Measurements from ENCODE around the gene PPHLN1.
"Not testable (repeated sequence)": the region's sequence is repeated elsewhere in the genome, so short reads cannot be mapped to it uniquely, and the experiment has no call there.

The PPHLN1 gene

DNA sequence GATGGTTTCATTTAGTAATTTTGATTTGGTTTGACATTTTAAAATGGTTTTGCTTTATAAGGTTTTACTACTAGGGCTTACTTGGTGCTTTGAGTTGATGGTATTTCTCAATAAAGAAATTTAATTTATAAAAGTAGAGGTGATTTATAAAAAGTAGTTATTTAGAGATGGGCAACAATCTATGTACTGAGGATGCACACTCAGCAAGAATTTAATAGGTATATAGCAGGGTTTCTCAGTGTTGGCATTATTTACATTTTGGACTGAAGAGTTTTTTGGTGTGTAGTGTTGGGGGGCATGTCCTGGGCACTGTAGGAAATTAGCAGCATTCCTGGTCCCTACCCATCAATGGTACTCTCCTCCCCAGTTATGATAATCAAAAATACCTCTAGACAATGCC, 47.7 kb downstream of the PPHLN1 start:
- DNase-seq, result no peak
- no peaks in the 10 kb centered on the region; the same call in 1 of the 2 replicates for H3K36me3 ChIP-seq
- H3K4me3 ChIP-seq (ENCODE audit: low read depth, low read length), result no peak overlapping the region

DNA sequence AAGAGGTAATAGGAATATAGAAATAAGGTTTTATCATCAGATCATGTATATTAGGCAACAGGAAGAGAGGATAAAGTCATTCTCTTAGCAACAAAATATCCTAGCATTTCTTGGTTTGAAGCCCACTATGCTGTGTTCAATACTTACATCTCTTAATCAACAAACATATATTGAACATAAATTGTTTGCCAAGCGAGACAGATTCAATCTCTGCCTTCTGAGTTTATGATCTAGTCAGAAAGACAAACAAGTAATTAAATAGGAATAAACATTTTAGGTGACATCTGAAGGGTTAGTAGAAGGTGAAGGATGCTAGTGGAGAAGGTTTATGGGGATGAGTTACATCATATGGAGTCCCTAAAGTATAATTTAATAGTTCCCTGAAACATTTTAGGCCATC, 54.8 kb downstream of the PPHLN1 start:
- DNase-seq, result no peak
- no peaks in the 10 kb centered on the region; the same call in 1 of the 2 replicates for H3K36me3 ChIP-seq
- H3K9me3 ChIP-seq (ENCODE audit: severe bottlenecking), result no peaks in the 10 kb centered on the region
- TF ChIP-seq, protein P1, sequence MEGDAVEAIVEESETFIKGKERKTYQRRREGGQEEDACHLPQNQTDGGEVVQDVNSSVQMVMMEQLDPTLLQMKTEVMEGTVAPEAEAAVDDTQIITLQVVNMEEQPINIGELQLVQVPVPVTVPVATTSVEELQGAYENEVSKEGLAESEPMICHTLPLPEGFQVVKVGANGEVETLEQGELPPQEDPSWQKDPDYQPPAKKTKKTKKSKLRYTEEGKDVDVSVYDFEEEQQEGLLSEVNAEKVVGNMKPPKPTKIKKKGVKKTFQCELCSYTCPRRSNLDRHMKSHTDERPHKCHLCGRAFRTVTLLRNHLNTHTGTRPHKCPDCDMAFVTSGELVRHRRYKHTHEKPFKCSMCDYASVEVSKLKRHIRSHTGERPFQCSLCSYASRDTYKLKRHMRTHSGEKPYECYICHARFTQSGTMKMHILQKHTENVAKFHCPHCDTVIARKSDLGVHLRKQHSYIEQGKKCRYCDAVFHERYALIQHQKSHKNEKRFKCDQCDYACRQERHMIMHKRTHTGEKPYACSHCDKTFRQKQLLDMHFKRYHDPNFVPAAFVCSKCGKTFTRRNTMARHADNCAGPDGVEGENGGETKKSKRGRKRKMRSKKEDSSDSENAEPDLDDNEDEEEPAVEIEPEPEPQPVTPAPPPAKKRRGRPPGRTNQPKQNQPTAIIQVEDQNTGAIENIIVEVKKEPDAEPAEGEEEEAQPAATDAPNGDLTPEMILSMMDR (IDR thresholded peaks at IDR 0.05; ENCODE audit: low read depth, low read length), result no peak
- no peak overlapping the region for H3K27ac ChIP-seq
- H3K27me3 ChIP-seq (ENCODE audit: insufficient read depth, low read depth, severe bottlenecking), result no peaks in the 10 kb centered on the region
- H3K4me3 ChIP-seq (ENCODE audit: low read depth, low read length), result no peak overlapping the region

More for the DNA sequence above, 47.7 kb downstream of the PPHLN1 start:
- TF ChIP-seq, protein P1 (IDR thresholded peaks at IDR 0.05; ENCODE audit: low read depth, low read length), result no peak
- Histone ChIP-seq H3K9me3 (ENCODE audit: severe bottlenecking) (no peaks in the 10 kb centered on the region), H3K27ac (no peak overlapping the region), H3K27me3 (ENCODE audit: insufficient read depth, low read depth, severe bottlenecking) (no peaks in the 10 kb centered on the region)

DNA sequence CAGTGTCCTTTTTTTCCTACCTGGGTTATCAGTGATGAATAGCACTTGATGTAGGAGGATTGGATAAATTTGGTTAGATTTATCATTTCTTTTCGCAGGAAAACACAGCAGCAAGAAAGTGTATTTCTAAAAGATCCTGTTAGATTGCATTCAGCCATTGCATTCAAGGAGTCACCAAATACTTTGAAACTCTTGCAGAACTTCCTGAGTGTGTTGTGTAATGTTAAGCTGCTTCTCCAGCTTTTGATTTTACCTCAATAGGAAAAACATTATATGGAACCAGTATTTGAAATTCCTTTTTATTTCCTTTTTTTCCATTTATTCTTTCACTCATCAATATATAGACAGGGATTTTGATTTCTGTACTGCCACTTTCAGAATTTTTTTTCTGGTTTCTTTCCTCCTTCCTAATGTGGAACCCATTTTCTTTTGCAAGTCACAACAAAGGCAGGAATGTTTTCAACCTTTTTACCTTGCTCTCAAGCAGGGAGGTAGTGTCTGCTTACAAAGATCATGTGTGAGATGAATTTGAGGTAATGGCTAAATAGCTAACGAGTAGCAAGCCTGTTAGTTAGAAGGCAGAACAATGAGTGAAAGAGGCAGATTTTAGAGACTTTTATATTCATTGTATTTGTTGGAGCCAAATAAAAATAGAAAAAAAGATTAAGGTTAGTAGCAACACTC, 56.2 kb downstream of the PPHLN1 start:
- H3K27ac ChIP-seq, result no peak overlapping the region
- TF ChIP-seq, protein P1 (IDR thresholded peaks at IDR 0.05; ENCODE audit: low read depth, low read length), result no peak
- no peak overlapping the region for H3K4me3 ChIP-seq (ENCODE audit: low read depth, low read length)
- H3K9me3 ChIP-seq (ENCODE audit: severe bottlenecking), result no peaks in the 10 kb centered on the region
- no peaks in the 10 kb centered on the region for H3K27me3 ChIP-seq (ENCODE audit: insufficient read depth, low read depth, severe bottlenecking)
- no peak for DNase-seq
- H3K36me3 ChIP-seq, result no peaks in the 10 kb centered on the region

DNA sequence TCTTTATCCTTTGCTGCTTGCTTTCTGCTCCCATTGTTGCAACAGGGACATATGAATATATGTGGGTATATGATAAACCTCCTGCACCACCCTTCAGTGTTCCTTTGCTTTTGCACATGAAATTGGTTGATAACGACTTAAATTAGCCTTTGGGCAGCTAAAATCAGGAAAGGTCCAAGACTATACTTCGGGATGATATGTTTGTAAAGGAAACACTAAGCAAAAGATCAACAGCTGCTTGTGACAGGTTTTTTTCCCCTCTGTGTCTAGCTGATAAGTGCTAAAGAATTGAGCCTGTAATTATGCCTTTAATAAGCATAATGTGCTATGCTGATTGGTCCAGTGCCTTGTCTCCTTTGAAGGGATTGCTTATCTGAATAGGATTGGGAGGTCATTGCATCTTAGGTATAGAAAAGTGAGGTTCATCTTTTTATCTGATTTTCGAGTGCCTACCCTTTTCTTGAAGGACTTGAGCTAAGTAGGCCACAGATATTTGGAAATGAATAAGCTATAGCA, 59.4 kb downstream of the PPHLN1 start:
- Histone ChIP-seq H3K27ac (no peak overlapping the region), H3K27me3 (ENCODE audit: insufficient read depth, low read depth, severe bottlenecking) (no peaks in the 10 kb centered on the region), H3K4me3 (ENCODE audit: low read depth, low read length) (no peak overlapping the region), H3K9me3 (ENCODE audit: severe bottlenecking) (no peaks in the 10 kb centered on the region), H3K36me3 (peaks cover 17% of the 10 kb centered on the region)
- no peak for DNase-seq
- TF ChIP-seq, protein P1 (IDR thresholded peaks at IDR 0.05; ENCODE audit: low read depth, low read length), result no peak

DNA sequence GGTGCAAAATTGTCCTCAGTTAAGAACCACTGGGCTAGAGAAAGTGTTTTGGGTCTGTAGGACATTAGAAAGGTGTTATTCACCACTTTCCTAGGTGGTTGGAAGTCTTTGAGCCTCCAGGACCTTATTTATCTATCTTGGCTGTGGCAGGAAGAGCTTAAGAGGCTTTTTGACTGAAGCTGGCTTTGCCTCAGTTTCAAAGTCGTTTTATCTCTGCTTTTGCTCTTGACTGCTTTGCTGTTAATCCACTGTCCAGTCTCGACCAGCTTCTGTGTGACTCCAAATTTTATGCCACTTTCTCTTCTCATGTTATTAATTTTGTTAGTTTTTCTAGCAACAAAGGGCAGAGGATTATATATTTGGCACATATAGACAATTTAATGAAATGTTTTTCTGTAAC, 60.3 kb downstream of the PPHLN1 start:
- TF ChIP-seq, protein P1 (IDR thresholded peaks at IDR 0.05; ENCODE audit: low read depth, low read length), result no peak
- Histone ChIP-seq H3K27me3 (ENCODE audit: insufficient read depth, low read depth, severe bottlenecking) (no peaks in the 10 kb centered on the region), H3K4me3 (ENCODE audit: low read depth, low read length) (no peak overlapping the region), H3K36me3 (peaks cover 17% of the 10 kb centered on the region), H3K9me3 (ENCODE audit: severe bottlenecking) (no peaks in the 10 kb centered on the region), H3K27ac (no peak overlapping the region)
- DNase-seq, result peak; percentile 32

DNA sequence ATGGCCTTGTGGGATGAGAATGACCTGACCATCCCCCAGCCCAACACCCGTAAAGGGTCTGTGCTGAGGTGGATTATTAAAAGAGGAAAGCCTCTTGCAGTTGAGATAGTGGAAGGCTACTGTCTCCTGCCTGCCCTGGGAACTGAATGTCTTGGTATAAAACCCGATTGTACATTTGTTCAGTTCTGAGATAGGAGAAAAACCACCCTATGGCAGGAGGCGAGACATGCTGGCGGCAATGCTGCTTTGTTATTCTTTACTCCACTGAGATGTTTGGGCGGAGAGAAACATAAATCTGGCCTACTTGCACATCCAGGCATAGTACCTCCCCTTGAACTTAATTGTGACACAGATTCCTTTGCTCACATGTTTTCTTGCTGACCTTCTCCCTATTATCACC, 62.1 kb downstream of the PPHLN1 start:
- H3K9me3 ChIP-seq (ENCODE audit: severe bottlenecking); H3K27ac ChIP-seq; H3K27me3 ChIP-seq (ENCODE audit: insufficient read depth, low read depth, severe bottlenecking); DNase-seq; H3K4me3 ChIP-seq (ENCODE audit: low read depth, low read length): not testable (repeated sequence)
- H3K36me3 ChIP-seq, result peaks cover 17% of the 10 kb centered on the region
